Measurements from ENCODE around the gene RPS4Y1.

RPS4Y1 gene

DNA sequence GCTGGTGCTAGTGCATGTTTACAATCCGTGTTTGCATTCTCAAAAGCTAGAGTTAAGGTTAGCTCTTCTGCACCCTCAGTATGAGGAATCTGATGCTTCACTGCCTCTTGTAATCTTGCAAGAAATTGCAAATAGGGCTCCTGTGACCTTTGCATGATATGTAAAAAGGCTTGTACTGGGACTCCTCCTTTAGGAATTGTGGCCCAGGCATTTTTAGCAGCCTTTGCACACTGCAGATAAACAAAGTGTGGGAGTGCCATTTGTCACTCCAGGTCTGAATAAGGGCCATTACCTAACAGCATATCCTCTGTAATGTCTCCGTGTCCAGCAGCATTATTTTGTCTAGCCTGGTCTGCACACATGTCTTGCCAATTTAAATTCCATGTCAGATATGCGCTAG lies 44.5 kb downstream of the RPS4Y1 start:
- DNase-seq, result no peak

DNA sequence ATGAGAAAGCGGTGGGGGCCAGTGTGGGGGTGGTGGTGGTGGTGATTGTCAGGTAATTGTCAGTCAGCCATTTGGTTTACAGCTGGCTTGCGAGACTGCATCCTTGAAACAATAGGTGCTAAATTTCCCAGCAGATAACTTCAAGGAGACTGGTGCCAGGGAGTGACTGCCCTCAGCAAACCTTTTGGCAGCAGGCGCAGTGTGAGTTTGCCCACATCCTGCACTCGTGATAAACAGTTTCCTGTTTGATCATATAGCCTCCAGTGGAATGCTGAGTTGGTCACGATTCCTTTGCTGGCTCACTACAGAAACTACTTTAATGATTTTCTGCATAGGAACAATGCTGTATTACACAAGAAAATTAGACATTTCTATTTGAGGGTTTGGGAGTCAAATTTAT lies 46.0 kb downstream of the RPS4Y1 start:
- peak; percentile 11 for DNase-seq

DNA sequence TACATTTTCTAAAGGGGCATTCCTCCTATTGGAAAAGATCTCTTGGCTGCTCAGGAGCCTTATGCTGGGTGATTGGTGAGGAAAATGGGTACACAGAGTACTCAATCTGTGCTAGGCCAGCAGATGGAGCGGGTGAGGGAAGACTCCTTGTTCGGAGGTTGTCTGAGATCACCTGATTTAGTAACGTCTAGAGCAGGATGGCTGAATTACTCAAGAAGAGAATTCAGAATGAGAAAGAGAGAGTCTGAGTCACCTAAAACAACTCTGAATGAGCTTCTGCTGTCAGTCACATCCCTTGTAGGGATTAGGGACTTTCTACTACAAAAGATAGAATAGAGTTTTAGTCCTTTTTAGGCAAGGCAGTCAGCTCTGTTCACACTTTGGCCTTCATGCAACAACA lies 46.6 kb downstream of the RPS4Y1 start:
- DNase-seq, result no peak

DNA sequence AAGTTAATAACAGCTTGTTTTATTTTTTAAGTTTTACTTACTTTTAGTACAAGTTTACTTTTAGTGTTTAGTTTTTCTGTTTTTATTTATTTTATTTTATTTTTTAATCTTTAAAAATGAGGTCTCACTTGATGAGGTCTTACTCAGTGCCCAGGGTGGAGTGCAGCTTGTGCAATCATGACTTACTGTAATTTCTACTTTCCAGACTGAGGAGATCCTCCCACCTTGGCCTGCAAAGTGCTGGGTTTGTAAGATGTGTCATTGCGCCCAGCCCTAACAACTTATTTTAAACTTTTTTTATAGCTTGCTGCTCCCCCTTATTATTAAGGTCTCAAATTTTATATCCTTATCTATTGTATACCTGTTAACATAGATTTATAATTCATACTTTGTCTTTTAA lies 52.1 kb downstream of the RPS4Y1 start:
- no peak for DNase-seq

DNA sequence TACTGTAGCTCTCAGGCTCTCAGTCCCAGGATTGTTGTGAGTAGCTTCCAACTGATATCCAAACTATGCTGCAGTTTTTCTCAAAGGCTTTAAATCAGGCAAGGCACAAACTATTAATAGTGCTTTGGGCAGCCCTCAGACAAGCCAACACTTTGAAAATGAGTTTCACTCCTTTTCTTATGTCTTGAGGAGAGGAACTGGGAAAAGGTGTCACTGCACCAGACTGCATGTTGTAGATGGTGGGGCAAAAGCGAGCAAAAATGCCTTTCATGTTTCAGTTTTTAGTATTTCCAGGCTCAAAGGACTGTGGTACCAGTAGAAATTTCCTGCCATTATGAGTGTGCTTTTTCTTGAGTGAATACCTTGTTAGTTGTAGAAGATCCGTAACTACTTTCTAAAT lies 54.6 kb downstream of the RPS4Y1 start:
- DNase-seq, result no peak

DNA sequence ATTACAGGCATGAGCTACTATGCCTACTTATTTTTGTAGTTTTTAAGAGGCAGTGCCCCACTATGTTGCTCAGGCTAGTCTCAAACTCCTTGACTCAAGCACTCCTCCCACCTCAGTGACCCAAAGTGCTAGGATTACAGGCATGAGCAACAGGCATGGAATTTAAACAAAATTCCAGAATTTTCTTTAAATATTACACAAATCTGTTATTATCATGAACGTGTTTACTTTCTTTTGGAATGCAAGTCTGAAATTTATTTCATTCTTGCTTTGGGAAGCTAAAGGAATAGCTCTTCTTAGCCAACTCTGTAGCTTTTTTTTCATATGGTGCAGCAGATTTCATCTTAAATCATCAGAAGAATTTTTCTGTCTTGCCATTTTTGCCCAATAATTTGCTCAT lies 66.0 kb downstream of the RPS4Y1 start:
- no peak for DNase-seq

DNA sequence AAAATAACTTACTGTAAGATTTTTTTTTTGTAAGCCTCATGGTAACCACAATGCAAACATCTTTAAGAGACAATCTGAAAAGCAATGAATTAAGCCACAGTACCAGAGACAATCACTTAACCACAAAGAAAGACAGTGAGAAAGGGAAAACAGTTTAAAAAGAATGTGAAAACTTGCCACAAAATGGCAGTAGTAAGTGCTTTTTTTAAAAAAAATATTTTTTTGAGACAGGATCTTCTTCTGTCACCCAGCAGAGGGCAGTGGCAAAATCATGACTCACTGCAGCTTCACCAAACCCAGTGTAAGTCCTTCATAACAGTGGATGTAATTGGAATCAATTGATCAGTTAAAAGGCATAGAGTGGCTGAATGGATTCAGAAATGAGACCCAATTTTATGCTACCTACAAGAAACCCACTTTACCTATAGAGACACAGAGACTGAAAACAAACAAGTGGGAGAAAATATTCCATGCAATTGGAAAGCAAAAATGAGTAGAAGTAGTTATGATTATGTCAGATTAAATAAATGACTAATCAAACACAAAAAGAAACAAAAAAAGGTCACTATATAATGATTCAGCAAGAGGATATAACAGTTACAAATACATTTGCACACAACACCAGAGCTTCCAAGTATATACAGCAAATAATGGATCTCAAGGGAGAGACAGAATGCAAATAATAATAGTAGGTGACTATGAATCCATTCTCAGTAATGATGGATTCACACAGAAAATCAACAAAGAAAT lies 71.8 kb downstream of the RPS4Y1 start:
- DNase-seq, result peak; percentile 12

All from GF-D8 (cell line).